GM19455 (cell line): Measurements from ENCODE around the gene TGM2.

Experiments
- ATAC-seq: cut with Tn5 transposase; IDR thresholded peaks from one replicate; pipeline ENCODE4 v1.9.1; 2021; ENCODE audit not compliant: unreplicated experiment

Gene TGM2

GRCh38 chr20:38146628-38147027 lies 18.4 kb downstream of the TGM2 start:
- ATAC-seq = no peak

GRCh38 chr20:38146156-38146555 lies 18.9 kb downstream of the TGM2 start:
- no peak for ATAC-seq

GRCh38 chr20:38145729-38146075 lies 19.4 kb downstream of the TGM2 start:
- no peak for ATAC-seq

- no peak for ATAC-seq
These were observed 19.9 kb downstream of the TGM2 start for GRCh38 chr20:38144974-38145728.

- no peak for ATAC-seq
These were observed 20.5 kb downstream of the TGM2 start for GRCh38 chr20:38144598-38144973.

DNA sequence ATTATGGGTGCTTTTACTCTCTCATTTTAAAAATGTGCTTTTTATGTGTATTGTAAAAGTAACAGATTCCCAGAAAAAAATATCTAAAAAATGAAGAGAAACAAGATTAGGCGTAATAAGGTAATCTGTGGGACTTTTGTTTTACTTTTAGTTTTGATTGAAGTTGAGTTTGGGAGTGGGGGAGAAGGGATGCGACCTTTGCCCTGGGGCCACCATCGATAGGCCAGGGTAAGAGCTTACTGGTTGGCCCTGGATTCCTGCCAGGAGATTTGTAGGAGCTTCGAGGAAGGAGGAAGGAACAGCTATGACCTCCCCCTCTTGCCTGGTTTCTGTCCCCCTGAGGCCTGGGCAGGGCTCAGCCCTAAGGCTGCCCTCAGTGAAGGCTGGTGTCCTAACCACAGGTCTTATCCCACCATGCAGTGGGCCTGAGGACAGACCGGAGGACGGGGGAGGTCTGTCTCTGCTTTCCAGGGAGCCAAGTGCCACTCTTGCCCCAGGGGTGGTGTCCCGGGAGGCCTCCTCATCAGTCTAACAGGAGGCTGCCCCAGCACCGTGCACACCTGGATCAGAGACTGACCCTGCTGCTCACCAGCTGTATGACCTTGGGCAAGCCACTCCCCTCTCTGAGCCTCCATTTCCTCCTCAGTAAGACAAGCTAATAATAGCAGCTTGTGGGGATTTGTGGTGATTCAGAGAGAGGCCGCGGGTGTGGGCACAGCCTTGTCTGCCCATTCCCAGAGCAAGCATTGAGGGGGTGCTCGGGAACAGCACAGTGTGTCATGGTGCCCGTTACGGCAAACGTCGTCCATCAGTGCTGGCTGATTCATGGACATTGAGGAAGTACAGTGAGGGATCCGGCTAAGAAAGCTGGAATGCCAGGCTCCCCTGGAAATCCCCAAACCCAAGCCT lies 21.2 kb downstream of the TGM2 start:
- ATAC-seq = no peak

DNA sequence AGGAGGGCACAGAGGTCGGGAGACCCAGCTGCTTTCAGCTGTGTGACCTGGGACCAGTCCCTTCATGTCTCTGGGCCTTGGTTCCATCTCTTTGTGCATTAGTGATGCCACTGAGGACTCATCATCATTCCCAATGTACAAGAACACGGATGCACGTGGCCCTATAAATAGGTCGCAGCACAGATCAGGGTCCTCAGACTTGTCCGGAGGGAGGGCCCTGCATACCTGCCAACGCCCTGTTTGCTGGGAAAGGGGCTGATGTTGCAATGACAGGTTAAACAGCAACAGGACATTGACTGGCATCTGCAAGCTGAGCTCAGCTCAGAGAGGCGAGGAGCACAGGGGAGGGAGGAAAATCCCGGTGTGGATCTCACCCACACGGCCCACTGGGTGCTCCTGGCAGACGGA lies 21.8 kb downstream of the TGM2 start:
- no peak for ATAC-seq

- ATAC-seq = no peak
These were observed 23.1 kb downstream of the TGM2 start for GRCh38 chr20:38141889-38142494.

GRCh38 chr20:38141204-38141888 lies 23.7 kb downstream of the TGM2 start:
- ATAC-seq = no peak

GRCh38 chr20:38139977-38140753 lies 24.9 kb downstream of the TGM2 start:
- no peak for ATAC-seq

DNA sequence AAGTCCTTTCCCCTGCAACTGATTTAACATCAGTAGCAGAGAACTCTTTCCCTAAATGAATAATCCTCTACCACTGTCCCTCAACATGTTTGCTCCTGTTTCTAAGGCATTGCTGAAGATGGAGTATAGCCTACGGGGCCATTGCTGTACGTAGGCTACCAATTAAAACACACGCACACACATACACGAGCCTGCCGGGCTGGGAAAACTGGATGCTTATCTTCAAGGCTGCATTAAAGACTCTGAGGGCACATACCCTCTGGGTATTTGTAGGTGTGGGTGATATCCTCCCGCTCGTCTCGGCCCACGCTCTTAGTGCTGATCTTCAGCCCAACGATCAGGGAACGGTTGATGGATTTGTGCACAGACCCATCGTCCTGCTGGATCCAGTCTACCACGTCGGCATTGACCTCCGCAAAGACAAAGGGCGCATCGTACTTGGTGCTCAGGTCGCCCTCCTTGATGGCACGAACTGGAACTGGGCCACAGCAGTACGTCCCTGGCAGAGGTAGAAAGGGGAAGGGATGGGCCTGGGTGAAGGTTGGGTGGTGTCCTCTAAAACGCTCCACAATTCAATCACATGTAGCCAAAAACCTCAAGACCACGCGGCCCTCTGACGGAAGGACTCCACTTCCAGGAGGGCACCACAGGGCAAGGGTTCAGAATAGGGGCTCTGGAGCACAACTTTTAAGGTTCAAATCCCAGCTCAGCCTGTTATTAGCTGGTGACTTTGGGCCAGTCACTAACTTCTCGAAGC lies 25.7 kb downstream of the TGM2 start:
- no peak for ATAC-seq

GRCh38 chr20:38138086-38138778 lies 26.8 kb downstream of the TGM2 start:
- ATAC-seq = no peak

DNA sequence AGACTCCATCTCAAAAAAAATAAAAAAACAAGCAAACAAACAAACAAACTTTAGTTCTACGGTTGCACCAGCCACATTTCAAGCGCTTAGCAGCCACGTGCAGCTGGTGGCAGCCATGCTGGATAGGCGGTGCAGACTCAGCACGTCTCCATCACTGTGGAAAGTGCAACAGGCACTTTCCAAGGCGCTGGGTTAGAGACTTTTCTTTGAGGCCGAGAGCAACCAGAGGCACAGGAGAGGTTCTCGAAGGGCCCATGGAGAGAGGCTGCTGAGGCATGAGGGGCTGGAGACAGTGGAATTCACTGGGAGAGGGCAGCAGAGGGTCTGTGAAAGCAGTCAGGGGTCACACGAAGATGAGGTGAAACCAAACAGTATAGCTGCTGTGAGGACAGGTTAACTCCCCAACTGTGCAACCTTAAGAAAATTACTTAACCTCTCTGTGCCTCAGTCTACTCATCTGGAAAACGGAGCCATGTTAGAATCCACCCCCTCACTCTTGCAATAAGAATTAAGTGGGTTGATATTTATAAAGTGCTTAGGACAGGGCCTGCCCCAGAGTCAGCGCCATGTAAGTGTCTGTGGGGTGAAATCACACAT lies 27.5 kb downstream of the TGM2 start:
- ATAC-seq = no peak

DNA sequence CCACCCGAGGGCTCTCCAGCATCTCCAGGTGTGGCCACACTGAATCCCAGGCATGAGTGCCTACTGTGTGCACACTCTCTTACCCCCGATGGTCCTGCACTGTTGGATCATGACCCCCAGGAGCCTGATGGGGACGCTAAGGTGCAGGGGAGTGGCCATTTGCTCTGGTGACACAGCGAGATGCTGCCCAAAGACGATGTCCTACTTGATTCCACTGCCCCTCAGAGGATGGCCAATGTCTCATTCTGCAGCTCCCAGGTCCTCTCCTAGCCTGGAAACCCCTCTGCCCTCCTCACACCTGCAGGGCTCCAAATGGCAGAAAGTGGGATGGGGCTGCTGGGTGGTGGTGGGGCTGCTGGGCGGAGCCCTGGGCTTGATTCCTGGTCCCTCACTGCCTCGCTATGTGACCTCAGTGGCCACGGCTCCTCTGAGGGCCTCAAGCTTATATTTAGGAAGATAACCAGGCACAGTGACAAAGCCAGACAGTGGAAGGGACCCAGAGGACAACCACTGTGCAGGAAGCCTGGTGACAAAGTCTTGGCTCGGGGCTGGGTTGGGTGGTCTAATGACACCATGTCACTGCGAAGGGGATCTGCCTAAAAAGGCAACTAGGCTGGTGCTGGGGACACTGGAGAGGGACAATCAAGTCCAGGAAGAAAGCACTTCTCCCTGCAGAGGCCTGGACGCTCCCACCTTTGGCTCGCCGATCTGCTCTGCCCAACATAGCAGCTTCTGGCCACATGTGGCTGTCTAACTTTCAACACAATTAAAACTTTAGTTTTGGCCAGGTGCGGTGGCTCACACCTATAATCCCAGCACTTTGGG lies 28.4 kb downstream of the TGM2 start:
- no peak for ATAC-seq

- ATAC-seq = no peak
These were observed 29.2 kb downstream of the TGM2 start for GRCh38 chr20:38135651-38136420.

GRCh38 chr20:38135271-38135650 lies 29.8 kb downstream of the TGM2 start:
- ATAC-seq = no peak
